ENCODE measurements around the gene GLTPD2. TPM values are rescaled to one million over a fixed set of nuclear protein-coding genes. Genes with fewer than 3 reads are reported as not detected.
A peak's percentile ranks its signal among the peaks of the same experiment; 100 is the strongest.

The GLTPD2 gene
- total RNA-seq, 1 donor from 2014 or later = not detected

DNA sequence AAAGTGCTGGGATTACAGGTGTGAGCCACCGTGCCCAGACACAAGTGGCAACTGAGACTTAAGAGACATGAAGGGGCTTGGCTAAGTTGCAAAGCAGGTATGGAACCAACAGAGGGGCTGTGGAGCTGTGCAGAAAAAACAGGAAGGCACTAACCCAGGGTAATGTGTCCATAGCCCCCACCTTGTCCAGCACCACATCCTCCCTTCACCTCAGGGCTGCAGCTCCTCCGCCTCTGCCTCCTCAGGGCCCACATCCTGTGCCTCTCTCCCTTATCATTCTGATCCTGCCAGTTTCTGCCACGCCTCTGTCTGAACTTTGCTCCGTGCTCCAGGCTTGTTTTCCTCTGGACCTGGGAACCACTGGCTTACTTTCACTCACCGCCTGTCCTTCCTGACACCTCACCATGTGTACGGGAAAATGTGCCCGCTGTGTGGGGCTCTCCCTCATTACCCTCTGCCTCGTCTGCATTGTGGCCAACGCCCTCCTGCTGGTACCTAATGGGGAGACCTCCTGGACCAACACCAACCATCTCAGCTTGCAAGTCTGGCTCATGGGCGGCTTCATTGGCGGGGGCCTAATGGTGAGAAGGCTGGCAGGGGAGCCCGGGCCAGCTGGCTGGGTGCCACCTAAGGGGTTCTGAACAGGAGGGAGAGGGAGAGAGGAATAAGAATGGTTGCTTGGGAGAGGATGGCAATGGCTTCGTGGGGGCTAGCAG is 17.1 kb upstream of the GLTPD2 start, which contains the start of gene TM4SF5:
TM4SF5 (plus strand) TSS at position 368 of the 716 bp plus-strand sequence; CDS start at position 405, 37 bp downstream.
- DNase-seq (ENCODE audit: low read depth, low spot score) = no peak

DNA sequence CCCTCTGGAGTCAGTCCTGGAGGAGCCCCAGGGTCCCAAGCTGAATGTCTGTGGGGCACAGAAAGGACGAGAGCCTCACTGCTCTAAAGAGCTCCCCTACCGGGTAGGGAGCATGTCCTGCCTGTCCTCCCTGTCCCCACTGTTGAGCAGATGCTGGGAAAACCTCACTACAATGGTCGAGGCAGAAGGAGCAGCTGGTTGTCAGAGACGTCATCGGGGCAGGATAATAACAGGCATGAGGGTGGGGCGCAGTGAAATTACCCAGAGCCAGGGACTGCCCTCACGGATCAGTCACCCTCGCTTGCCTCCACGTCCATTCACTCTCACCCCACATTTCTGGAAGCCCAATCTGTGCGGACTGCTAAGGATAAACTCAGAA is 16.5 kb upstream of the GLTPD2 start:
- no peak for DNase-seq (ENCODE audit: low read depth, low spot score)

DNA sequence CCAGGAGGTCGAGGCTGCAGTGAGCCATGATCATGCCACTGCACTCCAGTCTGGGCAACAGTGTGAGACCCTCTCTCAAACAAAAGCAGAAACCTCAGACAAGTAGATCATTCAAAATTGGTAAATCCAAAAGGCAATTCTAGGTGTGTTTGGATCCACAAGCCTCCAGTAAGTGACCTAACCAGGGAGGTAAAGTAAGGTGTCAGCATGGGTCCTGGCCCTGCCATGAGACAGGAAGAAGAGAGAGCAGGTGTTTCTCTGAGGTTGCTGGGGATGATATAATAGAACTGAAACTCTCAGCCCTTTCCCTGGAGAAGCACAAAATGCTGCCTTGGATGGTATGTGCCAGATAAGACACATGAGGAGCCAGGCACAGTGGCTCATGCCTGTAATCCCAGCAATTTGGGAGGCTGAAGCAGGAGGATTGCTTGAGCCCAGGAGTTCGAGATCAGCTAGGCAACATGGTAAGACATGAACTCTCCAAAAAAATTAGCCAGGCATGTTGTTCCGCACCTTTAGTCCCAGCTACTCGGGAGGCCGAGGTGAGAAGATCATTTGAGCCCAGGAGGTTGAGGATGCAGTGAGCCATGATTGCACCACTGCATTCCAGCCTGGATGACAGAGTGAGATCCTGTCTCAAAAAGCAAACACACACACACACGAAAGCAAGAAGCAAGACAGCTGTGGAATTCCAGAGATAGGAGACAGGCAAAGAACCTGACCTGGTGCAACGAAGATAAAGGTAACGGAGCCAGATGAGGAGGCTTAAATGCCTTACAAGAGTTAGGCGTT is 10.6 kb upstream of the GLTPD2 start:
- no peak for DNase-seq (ENCODE audit: low read depth, low spot score)

DNA sequence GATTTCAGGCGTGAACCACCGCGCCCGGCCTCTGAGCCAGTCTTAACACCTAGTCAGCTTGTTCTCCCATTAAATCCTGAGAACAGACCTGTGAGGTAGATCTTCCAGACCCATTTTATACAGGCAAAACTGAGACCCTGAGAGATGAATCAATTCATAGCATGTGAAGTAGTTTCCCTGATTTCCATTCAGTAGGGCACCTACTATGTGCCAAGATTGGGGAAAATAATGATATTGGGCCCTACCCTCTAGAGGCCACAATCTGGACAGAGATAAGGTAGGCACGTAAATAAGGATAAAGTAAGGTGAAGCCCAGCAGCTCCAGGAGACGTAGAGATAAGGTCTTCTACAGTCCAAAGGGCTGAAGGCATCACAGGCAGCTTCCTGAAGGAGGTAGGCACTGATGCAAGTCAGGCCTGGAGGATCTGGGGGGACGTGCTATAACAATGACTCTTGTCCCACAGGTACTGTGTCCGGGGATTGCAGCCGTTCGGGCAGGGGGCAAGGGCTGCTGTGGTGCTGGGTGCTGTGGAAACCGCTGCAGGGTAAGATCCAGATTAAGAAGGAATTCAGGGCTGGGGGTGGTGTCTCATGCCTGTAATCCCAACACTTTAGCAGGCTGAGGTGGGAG is 8.3 kb upstream of the GLTPD2 start:
- no peak for DNase-seq (ENCODE audit: low read depth, low spot score)

DNA sequence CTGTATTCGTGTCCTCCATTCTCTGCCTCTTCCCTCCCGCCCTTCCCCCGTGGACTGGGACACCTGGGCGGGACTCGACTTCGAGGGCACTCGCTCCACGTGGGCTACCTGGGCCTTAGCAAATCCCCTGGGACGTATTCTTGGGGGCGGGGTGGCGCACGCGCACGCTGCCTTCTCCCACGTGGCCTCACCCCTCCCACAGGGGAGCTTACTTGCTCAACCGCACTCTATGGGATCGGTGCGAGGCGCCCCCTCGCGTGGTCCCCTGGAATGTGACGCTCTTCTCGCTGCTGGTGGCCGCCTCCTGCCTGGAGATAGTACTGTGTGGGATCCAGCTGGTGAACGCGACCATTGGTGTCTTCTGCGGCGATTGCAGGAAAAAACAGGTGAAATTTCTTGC is 6.1 kb upstream of the GLTPD2 start:
- DNase-seq (ENCODE audit: low read depth, low spot score) = no peak

DNA sequence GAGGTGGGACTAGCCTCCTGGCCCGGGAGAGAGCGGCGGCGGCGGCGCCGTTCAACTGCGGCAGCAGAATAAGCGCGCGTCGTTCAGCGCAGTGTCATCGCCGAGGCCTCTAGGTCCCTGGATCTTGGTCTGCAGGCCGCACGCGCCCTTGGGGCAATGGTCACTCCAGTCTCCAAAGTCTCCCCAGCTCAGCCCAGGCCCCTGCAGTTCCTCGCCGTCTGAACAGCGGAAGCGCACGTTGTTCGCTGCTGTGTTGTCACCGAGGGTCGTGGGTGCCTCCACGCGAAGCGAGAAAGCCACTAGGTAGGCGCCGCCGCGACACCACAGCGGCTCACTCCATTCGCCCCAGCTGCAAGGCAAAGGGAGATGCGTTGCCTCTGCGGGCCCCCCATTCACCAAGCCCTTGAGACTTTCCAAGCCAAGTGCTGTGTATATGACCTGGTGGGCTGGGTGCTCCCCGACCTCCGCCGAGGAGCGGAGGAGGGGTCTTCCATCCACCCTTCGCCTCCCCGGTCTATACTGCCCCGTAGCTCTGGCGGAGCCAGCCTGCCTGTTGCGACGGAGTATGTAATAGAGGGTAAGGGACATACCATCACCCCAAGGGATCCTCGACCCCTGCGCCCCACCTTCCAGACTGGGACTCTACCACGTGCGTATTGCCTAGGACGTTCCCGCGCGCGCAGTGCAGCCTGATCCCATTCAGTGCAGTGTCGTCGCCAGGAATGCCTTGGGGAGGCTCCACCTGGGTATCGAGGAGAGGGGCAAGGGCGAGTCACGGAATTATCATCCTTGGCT is 3.3 kb upstream of the GLTPD2 start:
- no peak for DNase-seq (ENCODE audit: low read depth, low spot score)

DNA sequence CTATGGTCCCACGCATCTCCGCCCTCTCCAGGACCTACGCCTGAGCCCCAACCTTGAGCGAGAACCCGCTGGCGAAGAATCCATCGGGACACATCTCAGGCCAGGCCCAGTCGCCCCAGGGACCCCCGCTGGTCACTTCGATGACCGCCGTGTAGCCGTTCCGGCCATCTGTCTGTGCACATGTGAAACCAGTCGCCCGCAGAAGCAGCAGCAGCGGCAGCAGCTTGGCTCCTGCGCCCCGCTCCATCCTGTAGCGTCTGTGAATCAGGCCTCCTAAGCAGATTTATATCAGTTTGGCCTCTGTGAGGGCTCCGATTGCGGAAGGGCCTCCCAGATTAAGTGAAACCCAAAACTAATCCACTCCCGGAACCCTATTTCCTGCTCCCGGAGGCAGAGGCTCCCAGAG is 2.7 kb upstream of the GLTPD2 start, which contains the start of gene VMO1:
VMO1 (minus strand) TSS at position 259 of the 406 bp plus-strand sequence; CDS start at position 247, 12 bp downstream.
- no peak for DNase-seq (ENCODE audit: low read depth, low spot score)

DNA sequence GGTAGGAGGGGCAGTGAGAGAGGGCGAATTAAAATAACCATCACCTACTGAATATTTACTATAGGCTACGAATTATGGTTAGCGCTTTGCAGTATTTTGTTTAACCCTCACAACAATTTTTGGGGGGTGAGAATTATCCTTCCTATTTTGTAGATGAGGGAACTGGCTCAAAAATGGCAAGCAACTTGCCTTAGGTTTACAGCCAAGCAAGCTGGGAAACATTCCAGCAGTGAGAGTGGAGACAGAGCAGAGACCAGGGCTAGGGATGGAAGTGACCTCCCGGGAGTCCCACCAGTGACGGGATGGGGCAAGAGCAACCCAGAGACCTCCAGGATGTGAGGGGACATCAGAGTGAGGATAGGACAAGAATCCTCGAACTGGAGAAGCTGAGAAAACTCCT is 2.2 kb upstream of the GLTPD2 start:
- no peak for DNase-seq (ENCODE audit: low read depth, low spot score)

DNA sequence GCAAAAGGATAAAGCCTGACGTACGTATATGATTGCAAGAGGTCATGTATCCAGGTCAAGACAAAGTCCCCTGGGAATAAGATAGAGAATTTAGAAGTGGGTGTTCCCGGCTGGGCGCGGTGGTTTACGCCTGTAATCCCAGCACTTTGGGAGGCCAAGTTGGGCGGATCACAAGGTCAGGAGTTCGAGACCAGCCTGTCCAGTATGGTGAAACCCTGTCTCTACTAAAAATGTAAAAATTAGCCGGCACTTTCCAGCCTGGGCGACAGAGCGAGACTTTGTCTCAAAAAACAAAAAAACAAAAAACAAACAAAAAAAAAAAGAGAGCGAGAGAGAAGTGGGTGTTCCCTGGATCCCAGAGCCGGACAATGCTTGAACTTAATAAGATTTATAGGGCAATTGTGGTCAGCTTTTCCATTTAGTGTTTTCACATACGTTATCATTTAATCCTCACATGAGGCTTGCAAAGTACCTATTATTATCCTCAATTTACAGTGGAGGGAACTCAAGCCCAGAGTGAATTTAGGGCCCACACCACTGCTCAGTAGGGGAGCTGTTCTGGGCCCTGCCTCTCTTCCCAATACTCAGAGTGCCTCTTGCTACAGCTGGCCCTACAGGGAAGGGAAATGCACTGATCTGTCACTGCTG is 481 bp upstream of the GLTPD2 start:
- no peak for DNase-seq (ENCODE audit: low read depth, low spot score)

DNA sequence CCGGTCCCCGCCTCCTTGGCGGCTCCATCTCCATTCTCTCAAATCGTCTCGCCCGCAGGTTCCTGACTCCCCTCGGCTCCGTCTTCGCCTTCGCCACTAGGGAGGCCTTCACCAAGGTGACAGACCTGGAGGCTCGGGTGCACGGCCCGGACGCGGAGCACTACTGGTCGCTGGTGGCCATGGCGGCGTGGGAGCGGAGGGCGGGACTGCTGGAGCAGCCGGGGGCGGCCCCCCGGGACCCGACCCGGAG is 862 bp downstream of the GLTPD2 start:
- no peak for DNase-seq (ENCODE audit: low read depth, low spot score)

DNA sequence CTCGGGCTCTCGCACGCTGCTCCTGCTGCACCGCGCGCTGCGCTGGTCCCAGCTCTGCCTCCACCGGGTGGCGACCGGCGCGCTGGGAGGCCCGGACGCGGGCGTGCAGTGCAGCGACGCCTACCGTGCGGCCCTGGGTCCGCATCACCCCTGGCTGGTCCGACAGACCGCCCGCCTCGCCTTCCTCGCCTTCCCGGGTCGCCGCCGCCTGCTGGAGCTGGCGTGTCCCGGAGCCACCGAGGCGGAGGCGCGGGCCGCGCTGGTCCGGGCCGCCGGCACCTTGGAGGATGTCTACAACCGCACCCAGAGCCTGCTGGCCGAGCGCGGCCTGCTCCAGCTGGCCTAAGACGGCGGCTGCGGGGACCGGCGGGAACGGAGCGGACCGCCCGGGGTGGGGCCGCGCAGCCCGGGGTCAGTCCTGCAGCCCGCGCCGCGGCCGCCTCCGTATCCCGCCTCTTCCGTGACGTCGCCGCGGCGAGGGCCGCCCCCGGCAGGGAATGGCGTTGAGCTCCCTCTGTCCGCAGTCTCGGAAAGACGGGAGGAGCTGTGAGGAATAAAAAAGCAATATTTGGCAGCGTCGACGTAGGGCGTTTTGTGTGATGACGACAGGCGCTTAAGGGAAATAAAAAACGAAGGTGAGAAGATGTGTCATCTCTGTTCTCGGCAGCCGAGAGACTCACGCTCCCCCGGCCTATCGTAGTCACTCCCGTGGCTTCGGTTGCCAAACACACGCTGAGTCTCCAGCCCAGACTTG is 1.4 kb downstream of the GLTPD2 start:
- DNase-seq (ENCODE audit: low read depth, low spot score) = peak; percentile 48

DNA sequence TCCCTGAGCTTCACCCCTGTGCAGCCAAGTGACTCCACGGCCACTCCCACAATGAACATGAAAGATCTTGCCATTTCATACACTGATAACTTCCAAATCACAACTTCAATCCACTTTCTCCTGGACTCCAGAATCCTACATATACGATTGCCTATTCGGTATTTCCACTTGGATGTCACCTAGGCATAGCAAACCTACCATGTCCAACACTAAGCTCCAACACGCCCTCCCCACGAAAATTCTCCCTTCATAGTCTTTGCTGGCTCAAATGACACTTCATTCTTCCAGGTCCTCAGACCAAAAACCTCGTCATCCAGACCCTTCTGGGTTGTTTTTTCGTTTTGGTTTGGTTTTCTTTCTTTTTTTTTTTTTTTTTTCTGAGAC is 1.9 kb downstream of the GLTPD2 start:
- DNase-seq (ENCODE audit: low read depth, low spot score) = no peak

DNA sequence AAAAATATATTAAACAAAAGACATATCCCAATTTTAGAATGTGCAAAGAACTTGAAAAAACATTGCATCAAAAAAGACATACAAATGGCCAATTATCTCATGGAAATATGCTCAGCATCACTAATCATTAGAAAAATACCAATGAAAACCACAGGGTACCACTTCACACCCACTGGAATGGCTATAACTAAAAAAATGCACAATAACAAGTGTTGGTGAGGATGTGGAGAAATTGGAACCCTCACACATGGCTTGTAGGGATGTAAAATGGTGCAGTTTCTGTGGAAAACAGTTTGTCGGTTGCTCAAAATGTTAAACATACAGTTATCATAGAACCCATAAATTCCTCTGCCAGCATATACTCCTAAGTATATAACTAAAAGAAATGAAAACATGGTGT is 6.4 kb downstream of the GLTPD2 start:
- no peak for DNase-seq (ENCODE audit: low read depth, low spot score)

DNA sequence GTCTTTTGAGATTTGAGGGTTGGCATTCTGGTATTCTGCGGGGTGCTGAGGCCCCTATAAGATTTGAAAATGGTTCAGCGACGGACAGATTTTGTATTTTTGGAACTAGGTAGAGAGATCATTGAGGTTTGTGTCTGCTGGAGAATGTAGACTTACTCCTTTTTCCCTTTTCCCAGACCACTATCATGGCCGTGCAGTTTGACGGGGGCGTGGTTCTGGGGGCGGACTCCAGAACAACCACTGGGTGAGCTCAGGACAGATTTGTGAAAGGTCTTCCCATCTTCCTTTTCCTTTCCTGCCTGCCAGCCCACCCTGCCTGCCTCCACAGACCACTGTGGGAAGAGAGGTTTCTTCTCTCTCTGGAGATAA is 7.8 kb downstream of the GLTPD2 start:
- no peak for DNase-seq (ENCODE audit: low read depth, low spot score)

DNA sequence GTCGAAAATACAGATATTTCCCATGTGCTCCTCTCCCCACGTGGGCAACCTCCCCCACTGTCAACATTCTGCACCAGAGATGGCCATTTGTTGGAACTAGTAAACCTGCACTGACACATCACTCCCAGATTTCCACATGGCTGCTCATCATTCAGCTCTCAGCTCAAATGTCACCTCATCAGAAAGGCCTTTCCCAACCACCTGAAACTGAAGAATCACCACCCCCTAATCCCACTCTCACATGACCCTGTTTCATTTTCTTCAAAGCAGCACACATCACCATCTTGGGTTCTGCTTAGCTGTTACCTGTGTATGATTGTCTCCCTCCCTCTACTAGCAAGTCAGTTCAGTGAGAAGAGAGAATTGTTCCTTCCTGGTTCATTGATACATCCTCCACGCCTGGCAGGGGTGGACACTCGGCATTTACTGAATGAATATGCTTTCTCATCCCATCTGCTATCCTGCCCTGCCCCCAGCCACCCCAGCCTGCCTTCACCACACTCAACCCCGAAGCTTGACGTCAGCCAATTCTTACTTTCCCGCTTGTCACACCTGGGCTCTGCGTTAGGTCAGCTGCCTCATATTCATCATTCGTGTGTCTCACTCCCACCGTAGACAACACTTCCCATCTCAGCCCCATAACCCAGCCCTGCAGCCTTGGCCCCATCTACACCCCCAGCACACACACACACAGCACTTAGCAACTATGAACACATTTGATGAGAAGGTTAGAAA is 11.9 kb downstream of the GLTPD2 start:
- no peak for DNase-seq (ENCODE audit: low read depth, low spot score)

DNA sequence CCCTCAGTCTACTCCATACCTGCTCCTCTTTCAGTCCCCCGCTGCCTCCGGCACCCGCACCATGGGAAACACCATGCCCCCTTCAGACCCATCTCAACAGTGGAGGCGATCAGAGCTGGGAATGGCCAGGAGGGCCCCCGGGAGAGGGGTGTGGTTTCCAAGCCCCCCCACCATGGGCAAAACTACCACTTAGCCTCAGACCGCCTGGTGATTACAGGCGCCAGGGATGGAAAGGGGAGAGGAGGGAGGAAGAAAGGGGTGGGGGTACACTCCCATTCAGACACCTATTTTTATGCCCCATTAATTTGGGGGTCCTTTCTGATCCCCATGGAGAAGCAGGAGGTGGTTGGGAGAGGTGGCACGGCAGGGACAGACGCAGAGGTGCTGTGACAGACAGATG is 13.5 kb downstream of the GLTPD2 start, which contains the start of gene C17orf114:
C17orf114 (minus strand) TSS at position 101 of the 400 bp plus-strand sequence.
- DNase-seq (ENCODE audit: low read depth, low spot score) = no peak

DNA sequence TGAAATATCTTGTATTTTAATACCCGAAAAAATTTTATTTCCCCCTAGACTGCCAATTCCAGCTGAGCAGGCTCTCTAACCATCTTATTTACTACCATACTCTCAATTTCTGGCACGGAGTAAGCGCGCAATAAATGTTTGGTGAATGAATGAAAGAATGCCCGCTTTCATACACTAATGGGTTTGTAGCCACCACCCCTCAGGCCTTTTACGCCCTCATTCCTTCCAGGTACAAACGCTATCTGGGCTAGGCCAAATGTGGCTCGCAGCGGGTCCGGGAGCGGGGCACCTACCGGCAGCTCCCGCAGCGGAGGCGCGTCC is 17.7 kb downstream of the GLTPD2 start:
- no peak for DNase-seq (ENCODE audit: low read depth, low spot score)

DNA sequence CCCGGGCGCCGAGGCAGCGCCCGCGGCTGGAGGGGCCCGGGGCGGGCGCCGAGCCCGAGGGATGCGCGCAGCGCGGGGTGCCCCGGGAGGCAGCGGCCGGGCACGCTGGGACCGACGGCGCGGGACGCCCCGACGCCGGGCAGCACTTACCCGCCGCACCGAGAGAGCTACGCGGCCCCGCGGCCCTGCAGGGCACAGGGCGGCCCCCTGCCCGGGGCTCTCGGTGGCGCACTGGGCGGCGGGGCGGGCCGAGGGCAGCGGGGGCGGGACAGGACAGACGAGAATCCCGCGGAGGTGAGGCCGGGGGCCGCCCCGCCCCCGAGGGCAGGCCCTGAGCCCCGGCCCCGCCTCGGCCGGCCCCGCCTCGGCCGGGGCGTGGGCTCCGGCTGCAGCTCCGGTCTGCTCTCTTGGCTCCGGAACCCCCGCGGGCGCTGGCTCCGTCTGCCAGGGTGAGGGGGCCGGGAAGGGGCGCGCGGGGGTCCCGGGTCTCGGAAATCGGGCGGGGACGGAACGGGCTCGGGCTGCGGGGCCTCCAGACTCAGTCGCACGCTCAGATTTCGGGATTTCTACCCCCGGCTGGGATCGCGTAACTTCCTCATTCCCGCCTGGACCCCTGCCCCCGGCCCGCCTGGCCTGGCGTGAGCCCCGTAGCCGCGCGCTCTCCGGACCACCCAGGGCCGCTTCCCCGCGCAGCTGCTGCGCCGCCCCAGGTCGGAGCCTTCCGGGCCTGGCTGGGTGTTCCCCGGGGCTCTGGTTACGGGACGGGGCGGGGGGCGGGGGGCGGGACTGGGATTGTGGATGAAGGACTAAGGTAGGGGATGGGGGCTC is 18.2 kb downstream of the GLTPD2 start, which contains the start of gene PLD2:
PLD2 (plus strand) TSS at position 376 of the 828 bp plus-strand sequence. CDS start 621 bp downstream, outside the sequence.
- no peak for DNase-seq (ENCODE audit: low read depth, low spot score)

Measured in pulmonary artery endothelial cell (primary cell).